Retinal pigment epithelial cell (primary cell): ENCODE measurements around the gene THOC1.
A peak's percentile ranks its signal among the peaks of the same experiment; 100 is the strongest.

Experiments
- DNase-seq: peaks from one replicate; pipeline ENCODE4 v3.0.0-alpha.2; 2010; ENCODE audit warnings: low read depth
- H3K4me3 ChIP-seq: 2 replicates; pipeline ENCODE4 v1.5.1; 2011; ENCODE audit warnings: mild to moderate bottlenecking, low read length, control low read depth, moderate library complexity
- CTCF ChIP-seq: conservative IDR thresholded peaks from 2 replicates; pipeline ENCODE4 v1.5.1; 2011; ENCODE audit warnings: low read depth, low read length, control low read depth, inconsistent platforms

Gene THOC1

GRCh38 chr18:275486-275885 lies 7.6 kb upstream of the THOC1 start:
- no peak for TF ChIP-seq CTCF
- no peak overlapping the region for H3K4me3 ChIP-seq
- no peak for DNase-seq

DNA sequence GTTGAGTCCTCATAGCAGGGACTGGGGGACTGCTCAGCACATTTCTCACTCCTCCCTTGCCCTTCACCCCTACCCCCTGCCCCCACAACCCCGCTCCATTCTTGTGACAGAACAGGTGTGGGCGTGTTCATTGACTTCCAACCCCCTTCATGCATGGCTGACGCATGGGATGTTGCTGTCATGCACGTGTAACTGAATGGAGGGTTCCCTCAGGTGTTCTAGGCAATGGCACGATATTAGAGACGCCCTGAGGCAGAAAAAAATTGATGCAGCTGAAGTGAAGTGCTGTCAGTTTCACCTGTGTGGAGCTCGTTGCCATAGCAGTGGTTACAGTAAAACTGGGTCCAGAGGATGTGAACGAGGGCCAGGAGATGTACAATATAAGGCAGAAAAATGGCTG lies 6.5 kb upstream of the THOC1 start:
- no peak overlapping the region for H3K4me3 ChIP-seq
- no peak for DNase-seq
- TF ChIP-seq CTCF = no peak

GRCh38 chr18:273525-273924 lies 5.7 kb upstream of the THOC1 start:
- no peak for DNase-seq
- no peak for TF ChIP-seq CTCF
- H3K4me3 ChIP-seq = no peak overlapping the region

GRCh38 chr18:272650-273049 lies 4.8 kb upstream of the THOC1 start:
- DNase-seq = no peak
- TF ChIP-seq CTCF = no peak

DNA sequence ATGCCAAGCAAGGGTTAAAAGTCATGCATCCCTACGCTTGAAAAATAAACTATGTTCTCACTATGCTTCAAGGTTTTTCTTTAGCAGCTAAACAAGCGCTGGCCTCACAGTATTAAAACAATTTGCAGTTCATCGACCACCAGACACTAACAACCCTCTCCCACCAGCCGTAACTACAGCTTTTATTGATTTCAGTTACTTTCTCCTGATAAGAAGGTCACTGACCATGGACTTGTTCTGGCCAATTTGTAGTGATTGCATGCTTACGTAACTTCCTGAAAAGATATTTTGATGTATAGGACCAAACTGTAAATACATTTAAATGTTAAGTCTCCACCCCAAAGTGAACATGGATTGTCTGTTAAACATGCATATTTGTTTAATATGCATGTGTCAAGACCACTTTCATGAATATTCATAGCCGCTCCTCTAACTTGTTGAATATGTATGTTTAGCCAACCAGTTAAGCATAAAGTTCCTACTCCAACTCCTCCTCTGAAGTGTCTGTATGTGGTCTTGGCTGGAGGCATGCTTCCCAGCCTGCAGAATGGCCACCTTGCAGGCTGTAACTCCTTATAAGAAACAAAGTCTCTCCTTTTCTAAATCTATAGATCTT lies 1.7 kb upstream of the THOC1 start:
- TF ChIP-seq CTCF = no peak
- H3K4me3 ChIP-seq = no peak overlapping the region
- no peak for DNase-seq

More at GRCh38 chr18:272650-273049, 4.8 kb upstream of the THOC1 start:
- no peak overlapping the region for H3K4me3 ChIP-seq

GRCh38 chr18:267380-267687 lies 513 bp downstream of the THOC1 start:
- no peak for DNase-seq
- no peak for TF ChIP-seq CTCF
- H3K4me3 ChIP-seq = peak overlapping the region; percentile 81

- TF ChIP-seq CTCF = no peak
- H3K4me3 ChIP-seq = no peak overlapping the region
- DNase-seq = no peak
These were observed 6.3 kb downstream of the THOC1 start for GRCh38 chr18:261398-262073.
